Measurements from ENCODE around the gene ETS1.

ETS1 gene

GRCh38 chr11:128422576-128423370 is 164.6 kb downstream of the ETS1 start:
- peak; percentile 93 to 95 for DNase-seq

GRCh38 chr11:128421577-128422330 is 165.6 kb downstream of the ETS1 start:
- DNase-seq = peak; percentile 51 to 53

- peak in 1 of 2 experiments; percentile 30 for DNase-seq
These were observed 166.4 kb downstream of the ETS1 start for GRCh38 chr11:128420951-128421350.

DNA sequence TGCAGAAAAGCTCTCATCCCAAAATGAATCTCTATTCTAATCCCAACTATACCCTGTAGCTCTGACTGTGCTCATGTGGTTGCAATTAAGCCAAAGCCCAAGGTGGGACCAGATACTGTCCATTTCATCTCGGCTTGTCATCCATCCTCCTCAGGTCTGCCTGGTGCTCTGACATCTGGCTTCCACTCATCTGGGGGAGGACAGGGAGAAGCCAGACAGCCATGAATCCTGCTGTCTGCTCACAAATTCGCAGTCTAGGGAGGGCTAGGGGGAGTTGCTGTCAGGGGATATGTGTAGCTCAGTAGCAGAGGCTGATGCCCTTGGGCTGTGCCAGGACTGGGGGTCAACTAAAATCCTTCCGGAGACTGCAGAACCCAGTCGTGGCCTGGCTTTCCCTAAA is 167.1 kb downstream of the ETS1 start:
- DNase-seq = no peak

GRCh38 chr11:128419012-128419767 is 168.2 kb downstream of the ETS1 start:
- DNase-seq = no peak

DNA sequence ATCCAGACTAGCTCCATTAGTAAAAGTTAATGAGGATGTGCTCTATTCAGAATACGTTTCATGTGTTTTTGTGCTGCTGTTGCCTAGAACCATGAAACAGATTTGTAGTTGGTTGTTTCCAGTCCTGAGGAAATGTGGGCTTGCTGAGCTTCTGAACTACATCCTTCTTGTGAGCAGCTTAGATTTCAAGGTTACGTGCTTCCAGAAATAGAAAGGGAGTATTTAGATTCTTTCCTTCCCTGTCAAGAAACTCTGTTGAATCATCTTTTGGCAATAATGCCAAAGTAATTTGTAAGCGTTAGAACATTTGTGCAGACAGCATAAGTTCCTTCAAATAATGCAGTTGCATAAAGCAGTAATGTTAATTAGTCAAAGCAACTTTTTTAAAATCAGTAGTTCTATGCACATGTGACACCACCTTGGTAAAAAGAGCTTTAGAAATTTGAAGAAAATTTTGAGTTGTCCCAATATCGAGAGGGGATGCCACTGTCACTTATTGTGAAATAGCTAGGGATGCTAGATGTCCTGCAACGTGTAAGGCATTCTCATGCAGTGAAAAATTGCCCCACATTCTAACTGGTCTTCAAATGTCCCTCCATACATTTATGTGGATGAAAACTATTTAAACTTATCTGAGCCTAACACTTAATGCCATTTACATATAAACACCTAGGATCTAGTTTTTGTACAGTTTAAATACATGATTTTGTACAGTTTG is 169.6 kb downstream of the ETS1 start:
- DNase-seq = no peak

- DNase-seq = no peak
These were observed 170.4 kb downstream of the ETS1 start for GRCh38 chr11:128416976-128417375.

GRCh38 chr11:128415539-128415938 is 171.8 kb downstream of the ETS1 start:
- no peak for DNase-seq

DNA sequence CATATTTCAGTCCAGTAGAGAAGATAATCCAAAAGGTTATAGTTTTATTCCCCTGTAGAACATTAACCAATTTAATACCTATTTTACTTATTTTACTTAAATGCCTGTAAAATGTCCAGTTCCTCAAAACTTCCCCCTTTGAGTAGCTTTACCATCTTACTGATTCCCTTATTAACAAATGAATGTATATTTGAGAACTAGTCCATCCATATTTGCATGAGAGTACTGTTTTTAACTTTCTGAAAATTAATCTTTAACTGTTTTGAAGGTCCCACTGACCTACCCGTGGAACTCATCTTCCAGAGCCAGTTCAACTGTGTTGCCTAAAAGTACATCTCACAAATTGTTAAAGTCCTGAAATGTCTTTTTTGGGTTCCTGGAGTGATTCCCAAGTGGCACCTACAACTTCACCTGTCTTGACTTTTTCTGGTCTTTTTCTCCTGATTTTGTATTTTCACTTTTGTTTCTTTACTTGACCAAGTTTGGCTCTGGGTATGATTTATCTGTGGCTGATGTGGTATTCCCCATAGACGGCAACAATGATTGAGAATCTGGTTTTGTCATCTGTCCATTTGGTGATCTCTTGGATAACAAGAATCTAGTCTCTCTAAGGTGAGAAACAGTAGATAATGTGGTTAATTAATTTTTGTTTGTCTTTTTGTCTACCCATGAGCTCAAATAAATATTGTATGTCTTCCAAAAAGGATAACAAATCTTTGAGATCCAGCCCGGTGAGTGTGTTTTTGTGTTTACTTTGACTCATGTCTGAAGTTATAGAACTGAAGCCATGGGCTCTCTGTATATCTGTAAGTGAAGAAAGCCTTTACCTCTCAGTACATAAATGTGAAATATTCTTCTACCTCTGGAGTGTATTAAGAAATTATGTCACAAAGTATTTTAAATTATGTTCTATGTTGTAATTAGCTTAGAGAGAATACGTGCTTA is 174.2 kb downstream of the ETS1 start:
- DNase-seq = no peak

DNA sequence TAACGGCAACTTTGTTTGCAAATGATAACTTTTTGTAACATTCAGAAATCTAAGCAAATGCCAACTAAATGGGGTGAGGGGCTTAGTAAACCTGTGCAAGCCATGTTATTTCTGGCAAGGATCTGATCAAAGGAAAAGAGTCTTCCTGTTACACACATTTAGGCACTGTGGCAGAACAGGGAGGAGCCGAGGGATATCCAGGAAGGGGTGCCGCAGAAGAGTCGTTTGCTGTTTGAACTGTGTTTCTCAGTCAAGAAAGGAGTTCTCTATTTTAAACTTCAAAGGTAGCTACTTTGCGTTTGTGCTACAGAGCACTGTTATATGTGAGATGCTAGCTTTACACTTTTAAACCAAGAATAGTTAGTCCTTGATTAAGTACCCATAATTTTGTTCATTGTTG is 175.5 kb downstream of the ETS1 start:
- no peak for DNase-seq

GRCh38 chr11:128411150-128411549 is 176.2 kb downstream of the ETS1 start:
- no peak for DNase-seq

- DNase-seq = no peak
These were observed 177.9 kb downstream of the ETS1 start for GRCh38 chr11:128409476-128409875.

All from activated T-cell treated with anti-CD3 and anti-CD28 coated beads, Interleukin-2, amount 50 U/mL, for 48 hours (primary cell).